ENCODE data around the gene TUBA8.
"Not testable (repeated sequence)": the region's sequence is repeated elsewhere in the genome, so short reads cannot be mapped to it uniquely, and the experiment has no call there.

Gene TUBA8

DNA sequence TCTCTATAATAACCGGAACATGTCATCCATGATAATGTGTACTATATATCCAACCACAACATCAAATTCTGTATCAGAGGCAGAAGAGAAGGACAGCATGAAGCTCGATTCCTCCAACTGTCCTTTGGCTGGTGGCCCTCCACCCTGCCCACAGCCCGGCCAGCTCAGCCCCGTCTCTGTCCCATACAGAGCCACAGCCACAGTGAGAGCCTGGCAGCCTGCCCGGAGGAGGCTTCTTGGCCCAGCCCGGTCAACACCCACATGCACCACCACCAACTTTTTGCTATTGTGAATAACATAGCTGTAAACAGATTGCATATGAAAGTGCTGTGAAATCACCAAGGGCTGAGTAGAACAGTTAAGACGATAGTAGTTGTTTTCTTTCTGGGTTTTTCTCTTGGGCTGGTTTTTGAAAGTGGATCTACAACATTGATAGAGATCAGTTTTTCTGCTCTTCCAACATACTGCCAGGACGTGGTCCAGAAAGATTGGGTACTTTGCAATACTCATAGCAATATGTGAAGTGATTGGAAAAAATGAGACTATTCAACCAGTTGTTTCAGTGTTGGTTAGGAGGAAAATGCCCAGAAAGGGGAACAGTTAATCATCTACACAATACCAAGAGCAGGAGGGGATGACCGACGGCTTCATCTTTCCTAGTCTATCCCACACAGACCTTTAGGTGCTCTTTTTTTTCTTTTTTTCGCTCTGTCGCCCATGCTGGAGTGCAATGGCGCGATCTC, 6.9 kb upstream of the TUBA8 start:
- in situ Hi-C loops (cut with MboI; ENCODE audit: low sequenced_read_pairs) = no loop called here

DNA sequence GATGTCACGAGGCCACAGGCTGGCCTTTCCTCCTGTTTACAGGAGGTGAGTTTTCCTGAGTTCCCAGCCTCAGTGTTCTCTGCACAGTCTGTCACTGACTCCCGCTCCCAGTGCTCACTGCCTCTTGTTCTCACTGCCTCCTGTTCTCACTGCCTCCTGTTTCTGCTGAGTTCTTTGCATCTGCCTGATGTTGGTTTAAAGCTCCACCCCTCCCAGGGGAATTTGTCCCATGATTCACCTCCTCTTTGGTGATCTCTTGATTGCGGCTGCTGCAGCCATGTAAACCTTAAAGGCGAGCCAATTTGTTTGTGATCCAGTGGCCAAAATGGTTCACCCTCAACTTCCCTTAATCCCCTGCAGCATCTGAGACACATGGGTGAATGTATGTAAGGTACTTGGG, 6.0 kb upstream of the TUBA8 start:
- in situ Hi-C loops (cut with MboI; ENCODE audit: low sequenced_read_pairs) = no loop called here

DNA sequence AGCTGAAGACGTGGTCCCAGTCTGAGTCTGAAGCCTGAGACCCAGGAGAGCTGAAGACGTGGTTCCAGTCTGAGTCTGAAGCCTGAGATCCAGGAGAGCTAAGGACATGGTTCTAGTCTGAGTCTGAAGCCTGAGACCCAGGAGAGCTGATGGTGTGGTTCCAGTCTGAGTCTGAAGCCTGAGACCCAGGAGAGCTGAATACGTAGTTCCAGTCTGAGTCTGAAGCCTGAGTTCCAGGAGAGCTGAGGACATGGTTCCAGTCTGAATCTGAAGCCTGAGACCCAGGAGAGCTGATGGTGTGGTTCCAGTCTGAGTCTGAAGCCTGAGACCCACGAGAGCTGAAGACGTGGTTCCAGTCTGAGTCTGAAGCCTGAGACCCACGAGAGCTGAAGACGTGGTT, 4.6 kb upstream of the TUBA8 start:
- in situ Hi-C loops (cut with MboI; ENCODE audit: low sequenced_read_pairs) = not testable (repeated sequence)

DNA sequence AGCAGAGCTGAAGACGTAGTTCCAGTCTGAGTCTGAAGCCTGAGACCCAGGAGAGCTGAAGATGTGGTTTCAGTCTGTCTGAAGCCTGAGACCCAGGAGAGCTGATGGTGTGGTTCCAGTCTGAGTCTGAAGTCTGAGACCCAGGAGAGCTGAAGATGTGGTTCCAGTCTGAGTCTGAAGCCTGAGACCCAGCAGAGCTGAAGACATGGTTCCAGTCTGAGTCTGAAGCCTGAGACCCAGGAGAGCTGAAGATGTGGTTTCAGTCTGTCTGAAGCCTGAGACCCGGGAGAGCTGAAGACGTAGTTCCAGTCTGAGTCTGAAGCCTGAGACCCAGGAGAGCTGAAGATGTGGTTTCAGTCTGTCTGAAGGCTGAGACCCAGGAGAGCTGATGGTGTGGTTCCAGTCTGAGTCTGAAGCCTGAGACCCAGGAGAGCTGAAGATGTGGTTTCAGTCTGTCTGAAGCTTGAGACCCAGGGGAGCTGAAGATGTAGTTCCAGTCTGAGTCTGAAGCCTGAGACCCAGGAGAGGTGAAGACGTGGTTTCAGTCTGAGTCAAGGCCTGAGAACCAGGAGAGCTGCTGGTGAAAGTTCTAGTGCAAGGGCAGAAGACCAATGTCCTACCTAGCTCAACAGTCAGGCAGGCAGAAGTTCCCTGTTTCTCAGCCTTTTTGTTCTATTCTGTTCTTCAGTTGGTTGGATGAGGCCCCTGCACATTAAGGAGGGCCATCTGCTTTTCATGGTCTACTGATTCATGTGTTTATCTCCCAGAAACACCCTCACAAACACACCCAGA, 3.9 kb upstream of the TUBA8 start:
- in situ Hi-C loops (cut with MboI; ENCODE audit: low sequenced_read_pairs) = not testable (repeated sequence)

DNA sequence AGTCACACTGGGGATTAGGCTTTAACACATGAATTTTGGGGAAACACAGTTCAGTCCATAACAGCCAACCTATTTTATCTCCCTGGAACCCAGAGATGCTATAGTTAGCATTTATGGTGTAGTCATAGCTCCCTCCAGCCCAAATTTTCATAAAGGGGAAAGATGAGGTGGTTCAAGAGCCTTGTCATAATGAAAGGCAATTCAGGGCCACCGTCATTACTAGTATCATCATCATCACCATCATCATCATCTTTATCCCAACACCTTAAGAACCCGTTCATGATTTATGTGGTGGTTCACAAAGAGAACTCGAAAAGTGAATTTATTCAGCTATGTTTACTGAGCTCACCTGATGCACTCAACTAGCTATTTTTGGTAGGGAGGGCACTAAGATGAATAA, 2.4 kb upstream of the TUBA8 start:
- in situ Hi-C loops (cut with MboI; ENCODE audit: low sequenced_read_pairs) = no loop called here

DNA sequence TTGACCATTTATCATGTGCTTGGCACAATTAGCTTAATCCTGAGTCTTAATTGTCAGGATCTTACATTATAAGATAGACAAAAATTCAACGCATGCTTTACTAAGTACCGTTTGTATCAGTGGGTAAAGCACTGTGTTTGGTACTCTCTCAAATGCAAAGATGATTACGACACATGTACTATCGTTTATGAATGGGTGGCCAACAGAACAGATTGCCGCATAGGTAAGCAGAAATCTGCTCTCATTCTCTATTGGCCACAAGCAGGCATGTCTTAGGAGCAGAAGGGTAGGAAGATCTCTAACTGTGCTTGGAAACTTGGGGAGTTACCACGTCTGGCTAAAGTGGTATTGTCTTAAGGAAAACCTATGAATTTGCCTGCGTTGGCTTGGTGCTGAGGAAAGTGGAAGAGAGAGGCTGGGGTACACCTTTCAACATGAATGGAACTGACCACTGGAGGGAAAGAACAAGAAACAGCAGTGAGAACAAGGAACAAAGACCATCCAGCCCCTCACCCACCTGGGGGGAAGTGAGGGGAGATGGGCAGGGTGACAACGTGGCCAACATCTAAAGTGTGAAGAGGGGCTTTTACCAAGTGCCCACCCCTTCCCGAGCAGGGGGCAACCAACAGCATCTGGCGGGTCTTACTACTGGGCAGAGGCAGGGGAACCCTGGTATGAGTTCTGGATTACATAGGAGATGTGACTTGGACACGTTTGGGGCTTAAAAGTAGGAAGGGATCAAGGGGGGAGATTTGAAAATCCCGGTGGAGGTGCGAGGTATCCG, 1.0 kb upstream of the TUBA8 start:
- in situ Hi-C loops (cut with MboI; ENCODE audit: low sequenced_read_pairs) = no loop called here

DNA sequence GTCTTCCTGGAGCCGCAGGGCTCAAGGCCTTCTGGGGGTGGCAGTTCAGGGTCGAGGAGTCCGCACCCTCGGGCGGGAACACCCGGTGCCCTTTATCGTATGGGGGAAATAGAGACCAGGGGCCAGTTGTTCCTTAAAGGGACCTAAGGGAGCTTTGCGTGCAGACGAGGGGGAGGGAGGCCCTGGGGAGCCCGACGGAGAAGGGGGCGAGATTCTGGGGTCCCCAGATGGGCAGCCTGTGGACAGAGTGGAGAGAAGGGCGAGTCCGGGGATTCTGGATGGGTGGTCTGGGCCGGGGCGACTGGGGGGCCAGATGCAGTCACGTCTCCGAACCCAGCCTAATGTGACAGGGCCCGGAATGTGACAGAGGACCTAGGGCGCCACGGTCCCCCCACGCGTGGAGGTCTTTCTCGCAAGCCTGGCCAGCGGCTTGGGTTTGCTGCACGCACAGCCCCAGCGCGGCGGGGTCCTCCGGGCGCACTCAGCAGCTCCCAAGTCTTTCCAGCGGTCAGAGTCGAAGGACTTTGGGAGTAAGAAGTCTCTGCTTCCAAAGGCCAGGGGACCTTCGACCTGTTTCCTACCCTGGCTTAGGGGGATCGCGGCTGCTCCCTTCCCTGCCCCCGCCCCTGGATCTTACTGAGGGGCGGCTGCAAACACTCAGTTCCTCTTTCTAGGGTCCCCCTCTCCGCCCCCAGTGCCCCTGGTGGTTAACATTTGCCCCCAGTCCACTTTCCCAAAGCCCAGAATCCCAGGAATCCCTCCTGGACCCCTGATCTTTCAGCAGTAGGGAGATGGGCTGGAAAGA, 547 bp downstream of the TUBA8 start:
- in situ Hi-C loops (cut with MboI; ENCODE audit: low sequenced_read_pairs) = no loop called here

DNA sequence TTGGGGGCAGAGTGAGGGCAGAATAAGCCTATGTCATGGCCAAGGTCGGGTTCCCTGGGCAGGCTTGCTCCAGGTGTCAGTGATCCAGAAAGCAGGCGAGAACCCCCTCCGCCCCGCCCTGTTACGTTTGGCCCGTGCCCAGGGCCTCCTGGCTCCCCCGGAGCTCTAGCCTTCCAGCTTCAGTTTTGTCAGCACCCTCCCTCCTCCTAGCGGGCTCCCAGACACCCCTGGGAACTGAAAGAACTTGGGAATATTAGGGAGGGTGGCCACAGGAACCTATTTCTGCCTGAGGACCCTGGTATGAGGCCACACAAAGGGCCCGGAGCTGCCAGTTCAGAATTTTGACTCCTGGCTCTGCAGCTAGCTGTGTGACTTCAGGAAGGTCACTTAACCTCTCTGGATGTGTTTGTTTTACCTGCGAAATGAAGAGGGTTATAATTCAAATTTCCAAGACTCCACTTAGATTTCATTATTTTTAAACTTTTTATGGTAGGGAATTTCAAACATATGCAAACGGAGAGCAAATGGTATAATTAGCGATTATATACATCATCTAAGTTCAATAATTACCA, 1.2 kb downstream of the TUBA8 start:
- in situ Hi-C loops (cut with MboI; ENCODE audit: low sequenced_read_pairs) = no loop called here

DNA sequence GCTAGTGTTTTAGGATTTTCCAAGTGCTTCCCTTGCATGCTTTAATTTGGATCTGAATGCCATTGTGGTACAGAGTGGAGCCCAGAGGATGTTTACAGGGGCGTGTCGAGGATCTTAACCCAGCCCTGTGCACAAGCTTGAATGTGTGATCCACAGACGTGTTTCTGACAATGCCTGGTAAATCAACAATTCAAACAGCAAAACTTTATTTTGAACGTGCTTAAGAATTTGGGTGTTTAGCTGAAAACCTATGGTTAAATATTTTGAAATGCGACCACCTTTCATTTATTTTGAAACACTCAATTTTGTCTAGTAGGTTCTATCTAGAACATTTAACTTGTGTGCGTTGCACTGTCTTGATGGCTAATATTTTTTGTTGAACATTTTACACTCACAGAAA, 1.8 kb downstream of the TUBA8 start:
- in situ Hi-C loops (cut with MboI; ENCODE audit: low sequenced_read_pairs) = no loop called here

DNA sequence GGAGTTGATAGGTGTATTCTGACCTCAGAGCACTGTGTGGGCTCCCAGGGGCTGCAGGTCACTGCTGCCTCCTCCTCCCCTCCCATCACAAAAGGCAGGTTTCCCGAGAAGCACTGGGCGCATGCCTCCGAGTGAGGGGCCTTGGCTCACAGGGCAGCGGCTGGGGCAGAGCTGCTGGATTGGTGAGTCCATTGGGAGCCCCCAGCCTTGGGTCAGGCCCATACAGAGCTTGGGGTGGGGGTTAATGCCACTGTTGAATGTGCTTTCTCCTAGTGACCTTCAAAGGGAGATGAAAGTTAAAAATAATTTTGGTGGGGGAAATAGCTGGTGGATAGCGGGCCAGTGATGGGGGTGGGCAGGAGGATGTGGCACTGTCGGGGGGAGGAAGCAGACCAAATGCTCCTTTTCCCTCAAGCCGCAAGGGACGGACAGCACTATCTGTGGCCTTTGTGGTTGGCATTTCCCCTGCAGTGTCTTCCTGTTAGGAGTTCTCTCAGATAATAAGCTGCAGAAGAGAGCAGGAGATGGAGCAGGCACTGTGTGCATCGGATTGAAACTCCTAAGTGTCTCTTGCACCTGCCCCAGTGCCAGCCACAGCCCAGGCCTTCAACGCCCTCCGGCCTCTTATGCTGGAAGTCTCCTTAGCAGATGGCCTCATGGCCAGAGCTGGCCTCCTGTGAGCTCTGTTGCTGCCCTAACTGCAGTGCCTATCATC, 3.2 kb downstream of the TUBA8 start:
- in situ Hi-C loops (cut with MboI; ENCODE audit: low sequenced_read_pairs) = no loop called here

DNA sequence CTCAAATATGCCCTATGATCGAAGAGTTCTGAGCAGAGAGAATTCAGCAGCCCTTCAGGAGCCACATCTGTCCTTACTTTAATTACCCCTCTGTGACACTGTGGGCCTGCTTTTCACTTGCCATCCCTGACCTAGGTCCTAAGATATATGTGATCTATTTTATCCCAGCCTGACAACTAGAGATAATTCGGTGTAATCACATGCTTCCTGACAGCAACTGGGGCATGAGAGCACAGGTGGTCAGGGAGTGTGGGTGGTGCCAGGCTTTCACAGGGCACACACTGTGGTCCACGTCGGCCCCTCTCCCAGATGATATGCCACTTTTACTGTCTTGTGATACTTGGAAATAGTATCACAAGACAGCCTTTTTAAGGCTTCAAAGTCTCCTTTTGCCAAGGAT, 3.9 kb downstream of the TUBA8 start:
- in situ Hi-C loops (cut with MboI; ENCODE audit: low sequenced_read_pairs) = no loop called here

DNA sequence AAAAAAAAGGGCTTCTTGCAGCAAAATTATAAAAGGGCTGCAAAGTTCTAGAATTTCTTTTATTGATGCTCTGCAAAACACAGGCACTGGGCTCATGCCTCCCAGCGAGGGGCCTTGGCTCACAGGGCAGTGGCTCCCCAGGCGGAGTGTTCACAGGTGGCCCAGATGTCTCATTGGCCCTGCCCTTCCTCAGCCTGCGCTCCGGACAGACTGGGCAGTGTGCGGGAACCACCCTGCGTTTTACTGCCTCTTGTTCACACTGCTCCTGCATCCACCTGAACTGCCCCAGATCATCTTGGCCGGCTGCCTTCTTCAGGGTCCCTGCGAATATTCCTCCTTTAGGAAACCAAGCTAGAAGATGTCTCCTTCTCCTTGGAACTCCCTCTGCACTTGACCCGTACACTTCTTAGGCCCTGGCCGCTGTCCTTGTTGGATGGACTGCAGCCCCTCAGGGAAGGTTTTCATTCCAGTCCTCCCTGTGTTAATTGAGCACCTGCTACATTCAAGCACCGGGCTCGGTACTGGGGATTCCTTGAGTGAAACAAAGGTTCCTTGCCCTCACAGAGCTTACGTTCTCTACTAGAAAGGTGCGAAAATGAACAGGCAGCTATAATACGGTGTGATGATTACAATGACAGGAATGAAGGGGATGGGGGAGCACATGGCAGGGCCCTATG, 4.5 kb downstream of the TUBA8 start:
- in situ Hi-C loops (cut with MboI; ENCODE audit: low sequenced_read_pairs) = no loop called here

DNA sequence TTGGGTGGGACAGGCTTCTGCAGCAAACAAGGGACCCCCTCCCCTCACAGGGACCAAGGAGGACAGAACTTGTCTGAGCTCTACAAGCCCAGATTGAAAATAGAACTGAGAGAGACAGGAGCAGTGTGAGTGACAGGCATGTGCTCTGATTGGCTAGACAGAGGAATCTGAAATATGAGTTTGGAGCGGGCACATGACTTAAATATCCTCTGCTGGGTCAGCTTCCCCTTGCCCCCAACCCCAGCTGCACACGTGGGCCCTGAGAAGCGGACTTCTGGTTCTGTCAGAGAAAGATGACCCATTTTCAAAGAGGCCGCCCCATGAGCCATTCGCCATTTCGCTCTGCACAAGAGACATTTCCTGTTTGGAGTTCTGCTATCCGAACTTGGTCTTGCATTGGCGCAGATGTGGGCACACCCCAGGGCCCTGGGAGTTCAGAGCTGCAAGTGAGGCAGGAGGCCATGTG, 5.3 kb downstream of the TUBA8 start:
- in situ Hi-C loops (cut with MboI; ENCODE audit: low sequenced_read_pairs) = no loop called here

DNA sequence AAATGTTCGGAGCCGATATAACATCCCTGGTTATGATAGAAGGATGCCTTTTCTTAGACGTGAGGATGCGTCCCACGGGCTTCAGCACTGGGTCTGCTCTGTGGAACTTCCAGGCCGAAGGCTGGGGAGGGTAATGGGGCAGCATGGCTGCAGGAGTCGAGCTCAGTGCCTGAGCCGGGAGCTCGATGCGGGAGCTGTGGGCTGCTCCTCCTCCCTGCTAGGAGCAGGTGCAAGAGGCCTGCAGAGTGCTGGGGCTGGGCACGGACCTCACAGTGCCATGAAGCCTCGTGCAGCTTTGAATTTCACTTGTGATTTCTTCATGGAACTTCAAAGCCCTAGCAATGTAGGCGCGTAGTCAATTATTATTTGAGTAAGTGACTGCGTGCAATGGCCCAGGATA, 6.0 kb downstream of the TUBA8 start:
- in situ Hi-C loops (cut with MboI; ENCODE audit: low sequenced_read_pairs) = no loop called here

DNA sequence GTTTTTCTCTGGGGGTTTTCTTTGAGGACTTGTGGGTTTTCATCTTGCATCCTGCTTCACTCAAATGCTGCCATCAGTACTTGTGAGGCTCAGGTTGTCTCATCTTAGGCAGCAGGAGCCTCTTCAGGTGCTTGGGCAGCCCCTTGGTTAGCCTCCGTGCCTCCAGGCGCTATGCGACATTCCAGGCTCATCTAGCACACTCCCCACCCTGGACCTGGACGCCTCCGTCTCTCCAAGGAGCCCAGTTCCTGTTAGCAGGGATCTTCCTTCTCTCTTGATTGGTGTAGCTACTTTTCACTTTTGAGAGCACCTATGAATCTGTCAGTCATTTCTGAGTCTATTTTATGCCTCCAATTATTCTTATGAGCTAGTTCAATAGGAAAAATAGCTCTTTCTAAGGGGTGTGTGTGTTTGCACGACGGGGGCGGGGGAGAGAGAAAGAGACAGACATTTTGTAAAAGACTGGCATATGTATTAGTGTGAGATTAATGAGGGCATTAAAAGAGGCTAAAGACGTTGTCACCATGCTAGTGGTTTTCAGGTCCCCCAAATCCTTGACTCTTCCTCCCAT, 7.8 kb downstream of the TUBA8 start:
- in situ Hi-C loops (cut with MboI; ENCODE audit: low sequenced_read_pairs) = no loop called here

DNA sequence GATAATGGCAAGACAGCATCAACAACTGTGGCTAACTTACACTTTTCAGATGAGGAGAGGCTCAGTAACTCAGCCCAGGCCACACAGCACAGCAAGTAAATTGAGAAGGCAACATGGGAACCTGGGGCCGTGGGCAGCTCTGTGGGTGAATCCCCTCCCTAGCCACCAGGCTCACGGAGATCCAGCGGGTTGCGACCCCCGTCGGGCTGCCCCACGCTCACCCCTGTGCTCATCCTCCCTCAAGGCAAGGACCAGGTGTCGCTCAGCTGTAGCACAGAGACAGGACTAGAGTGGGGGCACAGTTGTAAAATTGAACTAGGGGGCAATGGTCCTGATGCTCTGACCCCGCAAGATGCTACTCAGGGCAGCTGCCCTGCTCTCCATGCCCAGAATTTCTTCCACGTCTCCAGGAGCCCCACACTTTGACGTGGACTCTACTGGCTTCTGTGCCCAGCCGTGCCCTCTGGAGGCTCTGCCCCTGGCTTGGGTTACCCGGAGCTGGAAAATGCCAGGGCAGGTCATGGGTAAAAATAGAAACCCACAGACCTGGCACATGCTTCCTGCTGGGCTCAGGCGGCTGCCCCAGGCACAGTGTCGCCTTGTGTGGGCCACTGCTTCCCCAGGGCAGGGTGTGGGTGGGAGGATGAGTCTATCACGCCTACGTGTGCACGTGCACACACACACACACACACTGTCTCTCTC, 9.0 kb downstream of the TUBA8 start:
- in situ Hi-C loops (cut with MboI; ENCODE audit: low sequenced_read_pairs) = no loop called here

DNA sequence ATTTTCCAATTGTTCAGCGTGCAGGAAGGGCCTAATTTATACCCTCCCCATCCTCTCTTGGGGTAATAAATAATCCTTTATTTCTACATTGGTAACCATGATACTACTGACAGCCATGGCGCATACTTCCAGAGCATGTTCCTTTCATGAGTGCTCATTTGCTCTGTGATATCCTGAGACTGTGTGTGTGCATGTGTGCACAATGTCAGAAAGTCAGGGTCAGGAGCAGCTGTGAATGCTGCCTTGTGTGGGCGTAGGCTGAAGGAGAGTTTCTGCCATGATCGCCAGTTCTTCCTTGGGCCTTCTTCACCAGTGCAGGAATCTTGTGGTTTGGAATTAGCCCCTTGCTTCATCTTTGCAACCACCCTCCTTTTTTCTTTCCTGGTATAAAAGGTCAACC, 10.2 kb downstream of the TUBA8 start:
- in situ Hi-C loops (cut with MboI; ENCODE audit: low sequenced_read_pairs) = no loop called here

DNA sequence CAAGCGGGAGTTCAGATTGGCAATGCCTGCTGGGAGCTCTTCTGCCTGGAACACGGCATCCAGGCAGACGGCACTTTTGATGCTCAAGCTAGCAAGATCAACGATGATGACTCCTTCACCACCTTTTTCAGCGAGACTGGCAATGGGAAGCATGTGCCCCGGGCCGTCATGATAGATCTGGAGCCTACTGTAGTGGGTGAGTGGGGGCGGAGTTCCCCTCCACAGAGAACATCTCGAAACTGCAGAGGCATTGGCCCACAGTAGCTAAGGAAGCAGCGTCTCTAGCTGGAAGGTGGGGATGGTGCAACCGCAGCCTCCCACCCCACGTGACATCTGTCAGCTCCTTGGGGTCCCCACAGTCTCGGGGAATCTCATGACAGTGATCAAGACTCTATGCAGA, 10.9 kb downstream of the TUBA8 start:
- in situ Hi-C loops (cut with MboI; ENCODE audit: low sequenced_read_pairs) = no loop called here
